Iris pigment epithelial cell (primary cell): ENCODE data around the gene PCDHA3.
"Not testable (repeated sequence)": the region's sequence is repeated elsewhere in the genome, so short reads cannot be mapped to it uniquely, and the experiment has no call there.

Experiments
- DNase-seq: peaks from one replicate; pipeline ENCODE4 v3.0.0-alpha.2; 2011; ENCODE audit warnings: low read depth

Gene PCDHA3

GRCh38 chr5:140800816-140801493 is at the start of gene PCDHA3:
PCDHA3 (plus strand) TSS chr5:140801057.
- peak; percentile 7 for DNase-seq

GRCh38 chr5:140753561-140753960 is 47.3 kb upstream of the PCDHA3 start:
- no peak for DNase-seq

DNA sequence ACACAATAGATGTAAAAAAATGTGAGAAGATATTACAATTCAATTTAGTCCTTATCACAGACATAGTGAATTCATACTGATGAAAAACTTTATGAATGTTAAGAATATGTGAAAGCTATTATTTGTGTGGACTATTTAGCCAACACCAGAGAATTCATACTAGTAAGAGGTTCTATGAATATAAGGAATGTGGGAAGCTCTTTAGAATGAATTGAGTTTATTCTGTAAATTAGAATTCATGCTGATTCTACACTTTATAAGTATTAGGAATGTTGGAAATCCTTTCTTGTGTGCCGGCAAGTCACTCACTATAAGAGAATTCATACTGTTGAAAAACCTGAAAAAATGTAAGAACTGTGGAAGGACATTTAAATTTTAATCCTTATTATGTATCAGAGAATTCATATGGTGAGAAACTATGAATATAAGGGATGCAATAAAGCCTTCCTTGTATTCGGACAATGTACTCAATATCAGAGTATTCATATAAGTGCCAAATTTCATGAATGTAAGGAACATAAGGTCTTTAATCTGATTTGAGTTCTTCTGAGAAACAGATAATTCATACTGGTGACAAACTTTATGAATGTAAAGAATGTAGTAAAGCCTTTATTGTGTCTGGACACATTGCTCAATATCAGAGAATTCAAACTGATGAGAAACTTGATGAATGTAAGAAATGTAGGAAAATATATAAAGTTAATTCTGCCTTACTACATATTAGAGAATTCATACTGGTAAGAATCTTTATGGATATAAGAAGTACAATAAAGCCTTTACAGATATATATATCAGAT is 36.5 kb upstream of the PCDHA3 start:
- DNase-seq = no peak

DNA sequence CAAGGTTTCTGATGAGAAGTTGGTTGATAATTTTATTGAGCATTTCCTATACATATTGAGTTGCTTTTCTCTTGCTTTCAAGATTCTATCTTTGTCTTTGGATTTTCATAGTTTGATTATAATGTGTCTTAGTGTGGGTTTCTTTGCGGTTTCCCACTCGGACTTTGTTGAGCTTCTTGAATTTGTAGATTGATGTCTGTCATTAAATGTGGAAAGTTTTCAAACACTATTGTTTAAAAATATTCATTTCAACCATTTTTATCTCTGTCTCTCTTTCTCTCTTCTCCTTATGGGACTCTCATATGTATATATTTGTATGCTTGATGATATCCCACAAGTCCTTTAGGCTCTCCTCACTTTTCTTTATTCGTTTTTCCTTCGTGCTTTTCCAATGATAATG is 33.4 kb upstream of the PCDHA3 start:
- no peak for DNase-seq

DNA sequence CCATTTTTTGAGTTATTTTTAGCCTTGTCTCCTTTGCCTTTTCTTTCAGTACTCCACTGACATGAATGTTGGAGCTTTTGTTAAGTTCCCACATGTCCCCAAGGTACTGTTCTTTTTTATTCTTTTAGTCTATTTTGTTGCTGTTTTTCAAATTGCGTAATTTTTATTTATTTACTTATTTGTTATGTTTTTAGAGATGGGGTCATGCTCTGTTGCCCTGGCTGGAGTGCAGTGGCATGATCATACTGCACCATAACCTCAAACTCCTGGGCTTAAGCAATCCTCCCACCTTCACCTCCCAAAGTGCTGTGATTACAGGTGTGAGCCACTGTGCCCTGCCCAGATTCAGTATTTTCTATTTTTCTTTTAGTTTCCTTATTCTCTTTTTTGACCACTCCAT is 20.3 kb upstream of the PCDHA3 start:
- DNase-seq = no peak

DNA sequence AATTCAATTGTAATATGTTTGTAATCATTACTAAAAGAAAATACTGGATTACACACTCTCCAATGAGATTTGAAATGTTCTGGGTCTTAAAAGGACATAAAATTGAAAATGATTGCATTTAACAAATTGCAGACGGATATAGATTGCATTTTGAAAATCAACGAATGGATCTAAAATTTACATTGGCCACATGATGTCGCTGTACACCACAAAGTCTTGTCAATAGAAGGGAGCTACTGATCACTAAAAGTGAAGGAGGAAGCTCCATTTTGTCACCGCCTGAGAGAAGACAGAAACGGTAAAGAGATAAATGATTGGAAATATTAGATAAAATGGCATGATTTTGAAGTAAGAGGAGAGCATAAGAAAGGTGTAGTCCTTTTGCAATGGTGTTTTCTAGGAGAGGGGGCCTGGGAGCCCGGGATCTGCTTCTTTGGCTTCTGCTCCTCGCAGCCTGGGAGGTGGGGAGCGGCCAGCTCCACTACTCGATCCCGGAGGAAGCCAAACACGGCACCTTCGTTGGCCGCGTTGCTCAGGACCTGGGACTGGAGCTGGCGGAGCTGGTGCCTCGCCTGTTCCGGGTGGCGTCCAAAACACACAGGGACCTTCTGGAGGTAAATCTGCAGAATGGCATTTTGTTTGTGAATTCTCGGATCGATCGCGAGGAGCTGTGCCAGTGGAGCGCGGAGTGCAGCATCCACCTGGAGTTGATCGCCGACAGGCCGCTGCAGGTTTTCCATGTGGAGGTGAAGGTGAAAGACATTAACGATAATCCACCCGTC is 14.8 kb upstream of the PCDHA3 start, which contains the start of gene PCDHA1:
Gene PCDHA1 (plus strand): TSS at position 236 of the 782 bp plus-strand sequence.
- no peak for DNase-seq

DNA sequence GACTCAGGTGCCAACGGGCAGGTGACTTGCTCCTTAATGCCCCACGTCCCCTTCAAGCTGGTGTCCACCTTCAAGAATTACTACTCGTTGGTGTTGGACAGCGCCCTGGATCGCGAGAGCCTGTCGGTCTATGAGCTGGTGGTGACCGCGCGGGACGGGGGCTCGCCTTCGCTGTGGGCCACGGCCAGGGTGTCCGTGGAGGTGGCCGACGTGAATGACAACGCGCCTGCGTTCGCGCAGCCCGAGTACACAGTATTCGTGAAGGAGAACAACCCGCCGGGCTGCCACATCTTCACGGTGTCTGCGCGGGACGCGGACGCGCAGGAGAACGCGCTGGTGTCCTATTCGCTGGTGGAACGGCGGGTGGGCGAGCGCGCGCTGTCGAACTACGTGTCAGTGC is 13.4 kb upstream of the PCDHA3 start:
- DNase-seq = not testable (repeated sequence)

DNA sequence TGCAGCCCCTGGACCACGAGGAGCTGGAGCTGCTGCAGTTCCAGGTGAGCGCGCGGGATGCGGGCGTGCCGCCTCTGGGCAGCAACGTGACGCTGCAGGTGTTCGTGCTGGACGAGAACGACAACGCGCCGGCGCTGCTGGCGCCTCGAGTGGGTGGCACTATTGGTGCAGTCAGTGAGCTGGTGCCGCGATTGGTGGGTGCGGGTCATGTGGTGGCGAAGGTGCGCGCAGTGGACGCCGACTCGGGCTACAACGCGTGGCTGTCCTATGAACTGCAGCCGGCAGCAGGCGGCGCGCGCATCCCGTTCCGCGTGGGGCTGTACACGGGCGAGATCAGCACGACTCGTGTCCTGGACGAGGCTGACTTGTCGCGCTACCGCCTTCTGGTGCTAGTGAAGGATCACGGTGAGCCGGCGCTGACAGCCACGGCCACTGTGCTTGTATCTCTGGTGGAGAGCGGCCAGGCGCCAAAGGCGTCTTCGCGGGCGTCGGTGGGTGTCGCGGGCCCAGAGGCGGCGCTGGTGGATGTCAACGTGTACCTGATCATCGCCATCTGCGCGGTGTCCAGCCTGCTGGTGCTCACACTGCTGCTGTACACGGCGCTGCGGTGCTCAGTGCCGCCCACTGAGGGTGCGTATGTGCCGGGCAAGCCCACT is 12.9 kb upstream of the PCDHA3 start:
- DNase-seq = not testable (repeated sequence)

GRCh38 chr5:140791089-140791488 is 9.8 kb upstream of the PCDHA3 start:
- DNase-seq = no peak

DNA sequence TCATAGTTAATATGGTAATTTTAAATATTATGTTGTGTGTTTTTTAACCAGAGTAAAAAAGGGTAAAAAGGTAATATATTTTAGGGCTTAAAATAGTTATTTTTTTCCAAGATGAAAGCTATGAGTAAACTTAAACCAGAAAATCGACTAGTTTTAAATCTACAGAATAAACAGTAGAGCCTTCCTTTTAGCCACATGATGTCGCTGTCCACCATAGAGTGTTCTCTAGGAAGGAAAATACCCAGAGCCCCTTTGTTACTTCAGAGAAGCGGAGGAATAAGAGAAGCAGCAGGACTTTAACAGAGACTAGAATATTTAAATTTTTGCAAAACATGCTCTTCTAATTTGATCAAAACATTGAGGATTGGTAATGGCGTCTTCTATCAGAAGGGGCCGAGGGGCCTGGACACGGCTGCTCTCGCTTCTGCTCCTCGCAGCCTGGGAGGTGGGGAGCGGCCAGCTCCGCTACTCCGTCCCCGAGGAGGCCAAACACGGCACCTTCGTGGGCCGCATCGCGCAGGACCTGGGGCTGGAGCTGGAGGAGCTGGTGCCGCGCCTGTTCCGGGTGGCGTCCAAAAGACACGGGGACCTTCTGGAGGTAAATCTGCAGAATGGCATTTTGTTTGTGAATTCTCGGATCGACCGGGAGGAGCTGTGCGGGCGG is 6.1 kb upstream of the PCDHA3 start, which contains the start of gene PCDHA2:
Gene PCDHA2 (plus strand): TSS at position 258 of the 664 bp plus-strand sequence.
- no peak for DNase-seq

DNA sequence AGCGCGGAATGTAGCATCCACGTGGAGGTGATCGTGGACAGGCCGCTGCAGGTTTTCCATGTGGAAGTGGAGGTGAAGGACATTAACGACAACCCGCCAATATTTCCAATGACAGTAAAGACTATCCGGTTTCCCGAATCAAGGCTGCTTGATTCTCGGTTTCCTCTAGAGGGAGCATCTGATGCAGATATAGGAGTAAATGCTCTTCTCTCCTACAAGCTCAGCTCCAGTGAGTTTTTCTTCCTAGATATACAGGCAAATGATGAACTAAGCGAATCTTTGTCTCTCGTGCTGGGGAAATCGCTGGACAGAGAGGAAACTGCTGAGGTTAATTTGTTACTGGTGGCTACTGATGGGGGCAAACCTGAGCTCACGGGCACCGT is 5.6 kb upstream of the PCDHA3 start:
- peak; percentile 3 for DNase-seq

DNA sequence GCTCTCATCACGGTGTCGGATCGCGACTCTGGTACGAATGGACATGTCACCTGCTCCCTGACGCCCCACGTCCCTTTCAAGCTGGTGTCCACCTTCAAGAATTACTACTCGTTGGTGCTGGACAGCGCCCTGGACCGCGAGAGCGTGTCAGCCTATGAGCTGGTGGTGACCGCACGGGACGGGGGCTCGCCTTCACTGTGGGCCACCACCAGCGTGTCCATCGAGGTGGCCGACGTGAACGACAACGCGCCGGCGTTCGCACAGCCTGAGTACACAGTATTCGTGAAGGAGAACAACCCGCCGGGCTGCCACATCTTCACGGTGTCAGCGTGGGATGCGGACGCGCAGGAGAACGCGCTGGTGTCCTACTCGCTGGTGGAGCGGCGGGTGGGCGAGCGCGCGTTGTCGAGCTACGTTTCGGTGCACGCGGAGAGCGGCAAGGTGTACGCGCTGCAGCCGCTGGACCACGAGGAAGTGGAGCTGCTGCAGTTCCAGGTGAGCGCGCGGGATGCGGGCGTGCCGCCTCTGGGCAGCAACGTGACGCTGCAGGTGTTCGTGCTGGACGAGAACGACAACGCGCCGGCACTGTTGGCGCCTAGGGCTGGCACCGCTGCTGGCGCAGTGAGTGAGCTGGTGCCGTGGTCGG is 4.7 kb upstream of the PCDHA3 start:
- not testable (repeated sequence) for DNase-seq

DNA sequence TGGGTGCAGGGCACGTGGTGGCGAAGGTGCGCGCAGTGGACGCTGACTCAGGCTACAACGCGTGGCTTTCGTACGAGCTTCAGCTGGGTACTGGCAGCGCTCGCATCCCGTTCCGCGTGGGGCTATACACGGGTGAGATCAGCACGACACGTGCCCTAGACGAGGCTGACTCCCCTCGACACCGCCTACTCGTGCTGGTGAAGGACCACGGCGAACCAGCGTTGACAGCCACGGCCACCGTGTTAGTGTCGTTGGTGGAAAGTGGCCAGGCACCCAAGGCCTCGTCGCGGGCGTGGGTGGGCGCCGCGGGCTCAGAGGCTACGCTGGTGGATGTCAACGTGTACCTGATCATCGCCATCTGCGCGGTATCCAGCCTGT is 4.2 kb upstream of the PCDHA3 start:
- no peak for DNase-seq

DNA sequence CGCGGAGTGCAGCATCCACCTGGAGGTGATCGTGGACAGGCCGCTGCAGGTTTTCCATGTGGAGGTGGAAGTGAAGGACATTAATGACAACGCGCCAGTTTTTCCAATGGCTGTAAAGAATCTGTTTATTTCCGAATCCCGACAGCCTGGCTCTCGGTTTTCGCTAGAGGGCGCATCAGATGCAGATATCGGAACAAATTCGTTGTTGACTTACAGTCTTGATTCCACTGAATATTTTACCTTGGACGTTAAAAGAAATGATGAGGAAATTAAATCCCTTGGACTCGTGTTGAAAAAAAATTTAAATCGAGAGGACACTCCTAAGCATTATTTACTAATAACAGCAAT is 611 bp downstream of the PCDHA3 start:
- DNase-seq = no peak

DNA sequence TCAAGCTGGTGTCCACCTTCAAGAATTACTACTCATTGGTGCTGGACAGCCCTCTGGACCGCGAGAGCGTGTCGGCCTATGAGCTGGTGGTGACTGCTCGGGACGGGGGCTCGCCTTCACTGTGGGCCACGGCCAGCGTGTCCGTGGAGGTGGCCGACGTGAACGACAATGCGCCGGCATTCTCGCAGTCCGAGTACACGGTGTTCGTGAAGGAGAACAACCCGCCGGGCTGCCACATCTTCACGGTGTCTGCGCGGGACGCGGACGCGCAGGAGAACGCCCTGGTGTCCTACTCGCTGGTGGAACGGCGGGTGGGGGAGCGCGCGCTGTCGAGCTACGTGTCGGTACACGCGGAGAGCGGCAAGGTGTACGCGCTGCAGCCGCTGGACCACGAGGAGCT is 1.5 kb downstream of the PCDHA3 start:
- DNase-seq = not testable (repeated sequence)

- no peak for DNase-seq
Observed at GRCh38 chr5:140802781-140803271, 2.0 kb downstream of the PCDHA3 start.

DNA sequence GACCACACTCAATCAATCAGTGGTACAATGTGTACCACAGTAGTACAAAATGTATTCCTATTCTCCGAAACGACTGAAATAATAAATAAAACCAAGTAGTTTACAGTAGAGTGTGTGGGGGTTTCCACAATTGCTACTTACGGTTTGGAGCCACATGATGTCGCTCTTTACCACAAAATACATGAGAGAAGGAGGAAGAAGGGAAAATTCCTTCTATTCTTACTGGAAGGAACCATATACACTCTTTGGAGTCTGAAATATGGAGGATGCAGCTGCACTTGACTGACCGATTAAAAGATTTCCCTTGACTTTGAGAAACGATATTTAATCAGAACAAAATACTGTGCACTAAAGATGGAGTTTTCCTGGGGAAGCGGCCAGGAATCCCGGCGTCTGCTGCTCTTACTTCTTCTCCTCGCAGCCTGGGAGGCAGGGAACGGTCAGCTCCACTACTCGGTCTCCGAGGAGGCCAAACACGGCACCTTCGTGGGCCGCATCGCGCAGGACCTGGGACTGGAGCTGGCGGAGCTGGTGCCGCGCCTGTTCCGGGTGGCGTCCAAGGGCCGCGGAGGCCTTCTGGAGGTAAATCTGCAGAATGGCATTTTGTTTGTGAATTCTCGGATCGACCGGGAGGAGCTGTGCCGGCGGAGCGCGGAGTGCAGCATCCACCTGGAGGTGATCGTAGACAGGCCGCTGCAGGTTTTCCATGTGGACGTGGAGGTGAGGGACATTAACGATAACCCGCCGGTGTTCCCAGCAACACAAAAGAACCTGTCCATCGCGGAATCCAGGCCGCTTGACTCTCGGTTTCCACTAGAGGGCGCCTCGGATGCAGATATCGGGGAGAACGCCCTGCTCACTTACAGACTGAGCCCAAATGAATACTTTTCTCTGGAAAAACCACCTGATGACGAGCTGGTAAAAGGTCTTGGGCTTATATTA is 6.2 kb downstream of the PCDHA3 start, which contains the start of gene PCDHA4:
Gene PCDHA4 (plus strand): TSS at position 235 of the 942 bp plus-strand sequence.
- DNase-seq = peak; percentile 3

DNA sequence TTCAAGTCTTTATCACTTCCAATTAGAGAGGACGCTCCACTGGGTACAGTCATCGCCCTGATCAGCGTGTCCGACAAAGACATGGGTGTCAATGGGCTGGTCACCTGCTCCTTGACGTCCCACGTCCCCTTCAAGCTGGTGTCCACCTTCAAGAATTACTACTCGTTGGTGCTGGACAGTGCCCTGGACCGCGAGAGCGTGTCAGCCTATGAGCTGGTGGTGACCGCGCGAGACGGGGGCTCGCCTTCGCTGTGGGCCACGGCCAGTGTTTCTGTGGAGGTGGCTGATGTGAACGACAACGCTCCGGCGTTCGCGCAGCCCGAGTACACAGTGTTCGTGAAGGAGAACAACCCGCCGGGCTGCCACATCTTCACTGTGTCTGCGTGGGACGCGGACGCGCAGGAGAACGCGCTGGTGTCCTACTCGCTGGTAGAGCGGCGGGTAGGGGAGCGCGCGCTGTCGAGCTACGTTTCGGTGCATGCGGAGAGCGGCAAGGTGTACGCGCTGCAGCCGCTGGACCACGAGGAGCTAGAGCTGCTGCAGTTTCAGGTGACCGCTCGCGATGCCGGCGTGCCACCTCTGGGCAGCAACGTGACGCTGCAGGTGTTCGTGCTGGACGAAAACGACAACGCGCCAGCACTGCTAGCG is 7.5 kb downstream of the PCDHA3 start:
- not testable (repeated sequence) for DNase-seq

GRCh38 chr5:140808889-140809291 is 8.0 kb downstream of the PCDHA3 start:
- no peak for DNase-seq
